GM18505 (cell line): Measurements from ENCODE around the gene NSRP1.
"Not testable (repeated sequence)": the region's sequence is repeated elsewhere in the genome, so short reads cannot be mapped to it uniquely, and the experiment has no call there.

Source experiments
- ATAC-seq: cut with Tn5 transposase; IDR thresholded peaks from one replicate; pipeline ENCODE4 v1.9.1; 2021; ENCODE audit not compliant: unreplicated experiment
- POLR2A ChIP-seq: IDR thresholded peaks from 4 replicates; pipeline ENCODE4 v1.6.1; 2011; ENCODE audit warnings: borderline replicate concordance; ENCODE audit not compliant: insufficient read depth, insufficient read length; ENCODE audit errors: extremely low read depth

Gene NSRP1

GRCh38 chr17:30176855-30177254, 60.2 kb downstream of the NSRP1 start:
- TF ChIP-seq POLR2A, result no peak
- ATAC-seq, result no peak

GRCh38 chr17:30186761-30187160, 70.1 kb downstream of the NSRP1 start:
- TF ChIP-seq POLR2A, result no peak
- ATAC-seq, result no peak

GRCh38 chr17:30187573-30187972, 71.0 kb downstream of the NSRP1 start:
- ATAC-seq, result no peak
- no peak for TF ChIP-seq POLR2A

GRCh38 chr17:30188211-30188939, 71.8 kb downstream of the NSRP1 start:
- ATAC-seq, result no peak
- TF ChIP-seq POLR2A, result no peak

- no peak for ATAC-seq
Observed at GRCh38 chr17:30191072-30191471, 74.5 kb downstream of the NSRP1 start.

DNA sequence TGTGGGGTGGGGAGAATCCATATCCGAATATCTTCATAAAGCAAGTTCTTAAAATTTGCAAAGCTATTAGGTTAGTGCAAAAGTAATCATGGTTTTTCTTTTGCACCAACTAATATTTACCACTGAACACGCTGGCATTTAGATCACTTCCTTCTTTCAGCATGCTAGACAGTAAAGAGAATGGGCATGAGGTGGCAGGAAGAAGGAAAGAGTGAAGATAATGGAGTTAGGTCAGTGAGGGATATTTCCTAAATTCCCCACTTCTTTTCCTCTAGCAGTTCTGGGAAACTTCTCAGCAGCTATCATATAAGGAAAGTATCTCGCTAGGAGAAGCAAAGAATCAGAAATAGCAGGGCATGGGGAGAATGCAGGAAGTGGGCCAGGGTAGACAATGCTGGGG, 79.9 kb downstream of the NSRP1 start:
- no peak for ATAC-seq
- TF ChIP-seq POLR2A, result no peak

More at GRCh38 chr17:30191072-30191471, 74.5 kb downstream of the NSRP1 start:
- TF ChIP-seq POLR2A, result no peak

GRCh38 chr17:30197416-30197815, 80.8 kb downstream of the NSRP1 start:
- no peak for ATAC-seq
- no peak for TF ChIP-seq POLR2A

DNA sequence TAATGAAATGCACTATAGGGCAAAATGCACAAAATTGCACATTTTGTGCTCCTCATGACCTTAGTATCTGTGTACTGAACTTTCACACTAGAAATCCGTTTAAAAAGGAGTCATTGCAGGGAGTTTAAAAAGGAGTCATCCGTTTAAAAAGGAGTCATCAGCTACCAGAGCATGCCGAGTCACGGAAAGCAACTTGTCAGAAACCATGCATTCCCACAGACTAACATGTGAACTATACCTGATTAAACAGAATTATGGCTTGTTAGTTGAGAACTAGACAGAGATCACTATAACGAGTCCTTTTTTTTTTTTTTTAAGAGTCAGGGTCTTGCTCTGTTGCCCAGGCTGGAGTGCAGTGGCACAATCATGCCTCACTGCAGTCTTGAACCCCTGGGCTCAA, 83.0 kb downstream of the NSRP1 start:
- ATAC-seq, result no peak

GRCh38 chr17:30200106-30200505, 83.5 kb downstream of the NSRP1 start:
- ATAC-seq, result no peak
- no peak for TF ChIP-seq POLR2A

More for the DNA sequence above, 83.0 kb downstream of the NSRP1 start:
- no peak for TF ChIP-seq POLR2A

- ATAC-seq, result not testable (repeated sequence)
Observed at GRCh38 chr17:30200656-30201055, 84.0 kb downstream of the NSRP1 start.

- ATAC-seq, result no peak
- TF ChIP-seq POLR2A, result no peak
Observed at GRCh38 chr17:30203471-30203981, 86.9 kb downstream of the NSRP1 start.

DNA sequence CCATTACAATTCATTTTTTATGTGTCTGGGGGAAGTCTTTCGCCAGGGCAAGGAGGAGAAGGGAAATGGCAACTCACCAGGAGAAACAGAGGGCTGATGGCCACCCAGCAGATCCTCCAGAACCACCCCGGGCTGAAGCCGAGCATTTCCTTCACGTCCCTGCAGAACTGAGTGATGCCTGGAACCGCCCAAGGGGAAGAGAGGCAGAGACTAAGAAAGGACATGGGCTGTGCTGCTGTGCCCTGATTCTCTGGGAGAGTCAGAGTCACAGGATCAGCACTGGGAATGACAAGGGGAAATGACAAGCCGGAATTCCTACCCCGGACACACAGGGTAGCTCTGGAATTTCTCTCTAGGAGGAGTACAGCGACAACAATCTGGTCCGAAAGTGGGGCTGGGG, 91.0 kb downstream of the NSRP1 start:
- no peak for TF ChIP-seq POLR2A

DNA sequence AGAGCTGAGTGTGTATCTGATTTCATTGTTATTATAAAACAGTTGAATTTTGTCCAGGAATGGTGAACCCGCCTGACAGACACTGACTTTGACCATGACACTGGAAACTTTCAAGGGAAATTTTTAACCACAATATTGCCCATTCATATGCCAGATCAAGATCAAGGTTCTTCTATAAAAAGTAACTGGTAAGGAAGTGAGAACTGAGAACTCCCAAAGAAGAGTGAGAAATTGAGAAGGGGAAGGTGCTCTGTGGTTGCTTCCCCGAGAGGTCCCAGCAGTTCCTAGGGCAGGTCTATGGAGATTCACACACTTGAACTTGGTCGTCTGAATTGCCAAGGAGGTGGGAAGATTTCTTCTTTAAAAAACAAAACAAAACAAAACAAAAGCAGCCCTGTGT, 91.6 kb downstream of the NSRP1 start:
- TF ChIP-seq POLR2A, result no peak
- no peak for ATAC-seq

More for the DNA sequence above, 91.0 kb downstream of the NSRP1 start:
- no peak for ATAC-seq

GRCh38 chr17:30209930-30210329, 93.3 kb downstream of the NSRP1 start:
- no peak for TF ChIP-seq POLR2A
- ATAC-seq, result no peak
